ENCODE data around the gene HSPH1. TPM values are rescaled to one million over a fixed set of nuclear protein-coding genes. Genes with fewer than 3 reads are reported as not detected.

HSPH1 gene
- total and polyA plus RNA-seq, 7 donors, result 32.6 to 106 (median 72.6) TPM

GRCh38 chr13:31159306-31159705, 2.4 kb downstream of the HSPH1 start:
- WGBS, 3 donors, result 74 to 80% (median 79%) methylated on average over 4 of the region's 4 CpGs
- ATAC-seq (no peak), DNase-seq (no peak)
- H3K27me3 ChIP-seq (ENCODE audit: insufficient read depth in 3 of 3, low read length in 2 of 3), result no peaks in the 10 kb centered on the region
- intact Hi-C loops (cut with DNase I), result no loop called here
- peak overlapping the region; percentile 94 for H3K4me3 ChIP-seq
- peaks cover 30% of the 10 kb centered on the region for H3K4me1 ChIP-seq
- H3K27ac ChIP-seq, result no peak overlapping the region
- peaks cover 0 to 41% of the 10 kb centered on the region in 2 donors for H3K36me3 ChIP-seq (ENCODE audit: insufficient read depth in 1 of 2, low read depth in 1 of 2)
- no peaks in the 10 kb centered on the region for H3K9me3 ChIP-seq
- no peak for TF ChIP-seq CTCF (IDR thresholded peaks at IDR 0.05)

GRCh38 chr13:31154939-31155338, 6.8 kb downstream of the HSPH1 start:
- intact Hi-C loops (cut with DNase I), result no loop called here
- Histone ChIP-seq H3K4me1 (peaks cover 9% of the 10 kb centered on the region), H3K36me3 (ENCODE audit: insufficient read depth in 1 of 2, low read depth in 1 of 2) (peaks cover 9 to 85% of the 10 kb centered on the region in 2 donors), H3K9me3 (no peaks in the 10 kb centered on the region), H3K27me3 (ENCODE audit: insufficient read depth in 3 of 3, low read length in 2 of 3) (no peaks in the 10 kb centered on the region), H3K27ac (no peak overlapping the region), H3K4me3 (no peak overlapping the region)
- no peak for TF ChIP-seq CTCF (IDR thresholded peaks at IDR 0.05)
- 94 to 95% (median 95%) methylated on average over 2 of the region's 2 CpGs for WGBS, 3 donors
- ATAC-seq (peak; percentile 55 to 83 (median 66)), DNase-seq (no peak)

GRCh38 chr13:31151837-31152236, 9.9 kb downstream of the HSPH1 start:
- no peaks in the 10 kb centered on the region for H3K4me1 ChIP-seq
- no peaks in the 10 kb centered on the region for H3K9me3 ChIP-seq
- H3K27ac ChIP-seq, result no peak overlapping the region
- no peak for TF ChIP-seq CTCF (IDR thresholded peaks at IDR 0.05)
- no peak overlapping the region for H3K4me3 ChIP-seq
- 92 to 95% (median 92%) methylated on average over 3 of the region's 3 CpGs for WGBS, 3 donors
- H3K27me3 ChIP-seq (ENCODE audit: insufficient read depth in 3 of 3, low read length in 2 of 3), result no peaks in the 10 kb centered on the region
- DNase-seq (no peak), ATAC-seq (no peak)
- peaks cover 11 to 98% of the 10 kb centered on the region in 2 donors for H3K36me3 ChIP-seq (ENCODE audit: insufficient read depth in 1 of 2, low read depth in 1 of 2)
- intact Hi-C loops (cut with DNase I), result no loop called here

GRCh38 chr13:31150315-31150985, 11.3 kb downstream of the HSPH1 start:
- DNase-seq, result no peak
- 93 to 96% (median 94%) methylated on average over 4 of the region's 4 CpGs for WGBS, 3 donors
- ATAC-seq, result no peak
- Histone ChIP-seq H3K4me1 (no peaks in the 10 kb centered on the region), H3K27ac (no peak overlapping the region), H3K9me3 (no peaks in the 10 kb centered on the region), H3K27me3 (ENCODE audit: insufficient read depth in 3 of 3, low read length in 2 of 3) (no peaks in the 10 kb centered on the region), H3K4me3 (no peak overlapping the region), H3K36me3 (ENCODE audit: insufficient read depth in 1 of 2, low read depth in 1 of 2) (peaks cover 11 to 100% of the 10 kb centered on the region in 2 donors)
- intact Hi-C loops (cut with DNase I), result no loop called here
- TF ChIP-seq CTCF (IDR thresholded peaks at IDR 0.05), result no peak

- no peak for ATAC-seq
- H3K36me3 ChIP-seq (ENCODE audit: insufficient read depth in 1 of 2, low read depth in 1 of 2), result peaks cover 11 to 100% of the 10 kb centered on the region in 2 donors
- 92 to 95% (median 95%) methylated on average over 2 of the region's 2 CpGs for WGBS, 3 donors
- TF ChIP-seq CTCF (IDR thresholded peaks at IDR 0.05), result no peak
- intact Hi-C loops (cut with DNase I), result no loop called here
- no peaks in the 10 kb centered on the region for H3K9me3 ChIP-seq
- H3K4me1 ChIP-seq, result no peaks in the 10 kb centered on the region
- no peak overlapping the region for H3K4me3 ChIP-seq
- no peaks in the 10 kb centered on the region for H3K27me3 ChIP-seq (ENCODE audit: insufficient read depth in 3 of 3, low read length in 2 of 3)
- no peak for DNase-seq
- H3K27ac ChIP-seq, result no peak overlapping the region
Measured at GRCh38 chr13:31149604-31150003, 12.1 kb downstream of the HSPH1 start.
